GM12892 (cell line): ENCODE data around the gene NFATC4.

ENCODE experiments used
- DNase-seq: peaks from one replicate; pipeline ENCODE4 v3.0.0; 2011; ENCODE audit not compliant: insufficient read length
- FAIRE-seq: peaks from 2 replicates; lab custom pipeline; 2011; peaks lifted over from hg19 to GRCh38; lab: Jason Lieb, UNC
- POLR2A ChIP-seq: IDR thresholded peaks from 2 replicates; pipeline ENCODE4 v1.6.1; 2011; ENCODE audit warnings: low read depth, low read length, control low read depth
- POLR2AphosphoS5 ChIP-seq: IDR thresholded peaks from 2 replicates; pipeline ENCODE4 v1.6.1; 2011; ENCODE audit warnings: low read depth, low read length, control low read depth
- TAF1 ChIP-seq: IDR thresholded peaks from 2 replicates; pipeline ENCODE4 v1.6.1; 2011; ENCODE audit warnings: low read depth, mild to moderate bottlenecking, control low read depth, low read length, borderline replicate concordance

The NFATC4 gene

GRCh38 chr14:24330973-24331674, 36.9 kb upstream of the NFATC4 start:
- TF ChIP-seq TAF1 (no peak), POLR2AphosphoS5 (no peak), POLR2A (no peak)
- FAIRE-seq = no peak
- DNase-seq = no peak

- TF ChIP-seq POLR2AphosphoS5 (no peak), TAF1 (no peak), POLR2A (no peak)
- DNase-seq = no peak
- no peak for FAIRE-seq
Observed at GRCh38 chr14:24331731-24332267, 36.2 kb upstream of the NFATC4 start.

- DNase-seq = peak; percentile 86
- peak; percentile 95 for FAIRE-seq
- TF ChIP-seq TAF1 (no peak), POLR2AphosphoS5 (no peak)
Observed at GRCh38 chr14:24332268-24332993, 35.6 kb upstream of the NFATC4 start.

- DNase-seq = no peak
- no peak for FAIRE-seq
- TF ChIP-seq POLR2A = no peak
- TF ChIP-seq POLR2AphosphoS5 = no peak
Observed at GRCh38 chr14:24334431-24335291, 33.3 kb upstream of the NFATC4 start, which contains the start of gene ADCY4. Gene ADCY4 (minus strand): TSS chr14:24335071. CDS start chr14:24334652, 419 bp downstream.

- DNase-seq (no peak), FAIRE-seq (no peak)
- no peak for TF ChIP-seq POLR2A
- no peak for TF ChIP-seq POLR2AphosphoS5
- no peak for TF ChIP-seq TAF1
Observed at GRCh38 chr14:24335461-24336171, 32.4 kb upstream of the NFATC4 start.

- FAIRE-seq = no peak
- TF ChIP-seq TAF1 = no peak
- TF ChIP-seq POLR2A = no peak
- no peak for TF ChIP-seq POLR2AphosphoS5
- DNase-seq = no peak
Observed at GRCh38 chr14:24337144-24337823, 30.7 kb upstream of the NFATC4 start.

- TF ChIP-seq TAF1 (no peak), POLR2AphosphoS5 (no peak), POLR2A (no peak)
- DNase-seq = no peak
- FAIRE-seq = no peak
Observed at GRCh38 chr14:24337824-24338175, 30.2 kb upstream of the NFATC4 start.

GRCh38 chr14:24338843-24339242, 29.1 kb upstream of the NFATC4 start:
- FAIRE-seq (no peak), DNase-seq (no peak)
- TF ChIP-seq POLR2AphosphoS5 = no peak
- TF ChIP-seq TAF1 = no peak
- TF ChIP-seq POLR2A = no peak

GRCh38 chr14:24339284-24340151, 28.5 kb upstream of the NFATC4 start, which contains the start of gene RIPK3:
Gene RIPK3 (minus strand): TSS chr14:24339991. CDS start chr14:24339826, 165 bp downstream.
- TF ChIP-seq TAF1 (no peak), POLR2A (no peak), POLR2AphosphoS5 (no peak)
- FAIRE-seq = peak; percentile 9
- DNase-seq = peak; percentile 64

- TF ChIP-seq POLR2AphosphoS5 = no peak
- TF ChIP-seq TAF1 = no peak
- TF ChIP-seq POLR2A = no peak
- DNase-seq = no peak
- FAIRE-seq = no peak
Observed at GRCh38 chr14:24340606-24341005, 27.4 kb upstream of the NFATC4 start.
